Activated B cell treated with CpG ODN at 0.5 μM for 24 hours (primary cell): Measurements from ENCODE around the gene PRKCG. TPM values are rescaled to one million over a fixed set of nuclear protein-coding genes. Genes with fewer than 3 reads are reported as not detected.
A peak's percentile ranks its signal among the peaks of the same experiment; 100 is the strongest.
"Not testable (repeated sequence)": the region's sequence is repeated elsewhere in the genome, so short reads cannot be mapped to it uniquely, and the experiment has no call there.

Source experiments
- ATAC-seq: fragments of 200-7000 bp; cut with Tn5 transposase; one replicate; pipeline ENCODE4 v1.10.0; 2021; ENCODE audit warnings: low read depth, mild to moderate bottlenecking, moderate library complexity
- CTCF ChIA-PET: fragments of 350-600 bp; sonication (Branson Sonifier 250); formaldehyde crosslinking; loops from one replicate; lab custom pipeline; 2021; ENCODE audit warnings: antibody characterized with exemption; lab: Charles Lee
- POLR2A ChIA-PET: fragments of 350-600 bp; sonication (Branson Sonifier 250); formaldehyde crosslinking; loops from one replicate; lab custom pipeline; 2021; ENCODE audit warnings: antibody characterized with exemption; lab: Charles Lee
- DNase-seq: peaks from one replicate; pipeline ENCODE4 v3.0.0; 2022
- H3K27ac Mint-ChIP-seq: one replicate; pipeline ENCODE4 v1.8.0; 2020; ENCODE audit warnings: mixed read lengths
- H3K27me3 Mint-ChIP-seq: one replicate; pipeline ENCODE4 v1.8.0; 2021; ENCODE audit warnings: mixed read lengths
- H3K36me3 Mint-ChIP-seq: one replicate; pipeline ENCODE4 v1.8.0; 2021; ENCODE audit warnings: low read depth, mixed read lengths
- H3K4me1 Mint-ChIP-seq: one replicate; pipeline ENCODE4 v1.8.0; 2021; ENCODE audit warnings: mixed read lengths
- H3K4me3 Mint-ChIP-seq: one replicate; pipeline ENCODE4 v1.8.0; 2020; ENCODE audit warnings: mild to moderate bottlenecking, mixed read lengths
- H3K9me3 Mint-ChIP-seq: one replicate; pipeline ENCODE4 v1.8.0; 2020; ENCODE audit warnings: mixed read lengths
- intact Hi-C: fragments of 100-400 bp; cut with micrococcal nuclease; formaldehyde crosslinking; loops from one replicate; pipeline ENCODE4 v1.15.1; 2024
- total RNA-seq: library from RNA; stranded (reverse); gene quantifications from 2 replicates; pipeline ENCODE4 v1.2.3, GENCODE V29; 2022
- TF ChIP-seq, protein P1 (sequence below): fragments of 200-600 bp; IDR thresholded peaks from one replicate; pipeline ENCODE4 v1.8.0; 2022; ENCODE audit warnings: antibody characterized with exemption, mild to moderate bottlenecking

The PRKCG gene
- not detected in 2 replicates for total RNA-seq

GRCh38 chr19:53881482-53882390 lies at the start of gene PRKCG:
TSS of gene PRKCG (plus strand) at chr19:53882197. CDS start at chr19:53882495, 298 bp downstream.
- Mint-ChIP-seq H3K4me1 (peaks cover 26% of the 10 kb centered on the region), H3K4me3 (peak within 1 kb of the TSS; percentile 33), H3K9me3 (no peaks in the 10 kb centered on the region), H3K36me3 (no peaks in the 10 kb centered on the region), H3K27me3 (peaks cover 24% of the 10 kb centered on the region), H3K27ac (no peak within 1 kb of the TSS)
- CTCF ChIA-PET: interaction anchor here (1.2 kb wide), 1 partner anchor 16 kb away, joined by 3 read pairs; no protein-coding TSS in a partner anchor
- intact Hi-C loops: loop anchor here (1.0 kb wide), 1 partner anchor 39 kb away; no protein-coding TSS in a partner anchor
- DNase-seq (peak; percentile 52), ATAC-seq (peak; percentile 26)
- POLR2A ChIA-PET: interaction anchor here (0.6 to 1.2 kb wide), 3 partner anchors 11 to 1707 kb away, joined by 4 to 7 read pairs (median 6); partner anchors contain the start of gene LENG9
- TF ChIP-seq, protein P1, sequence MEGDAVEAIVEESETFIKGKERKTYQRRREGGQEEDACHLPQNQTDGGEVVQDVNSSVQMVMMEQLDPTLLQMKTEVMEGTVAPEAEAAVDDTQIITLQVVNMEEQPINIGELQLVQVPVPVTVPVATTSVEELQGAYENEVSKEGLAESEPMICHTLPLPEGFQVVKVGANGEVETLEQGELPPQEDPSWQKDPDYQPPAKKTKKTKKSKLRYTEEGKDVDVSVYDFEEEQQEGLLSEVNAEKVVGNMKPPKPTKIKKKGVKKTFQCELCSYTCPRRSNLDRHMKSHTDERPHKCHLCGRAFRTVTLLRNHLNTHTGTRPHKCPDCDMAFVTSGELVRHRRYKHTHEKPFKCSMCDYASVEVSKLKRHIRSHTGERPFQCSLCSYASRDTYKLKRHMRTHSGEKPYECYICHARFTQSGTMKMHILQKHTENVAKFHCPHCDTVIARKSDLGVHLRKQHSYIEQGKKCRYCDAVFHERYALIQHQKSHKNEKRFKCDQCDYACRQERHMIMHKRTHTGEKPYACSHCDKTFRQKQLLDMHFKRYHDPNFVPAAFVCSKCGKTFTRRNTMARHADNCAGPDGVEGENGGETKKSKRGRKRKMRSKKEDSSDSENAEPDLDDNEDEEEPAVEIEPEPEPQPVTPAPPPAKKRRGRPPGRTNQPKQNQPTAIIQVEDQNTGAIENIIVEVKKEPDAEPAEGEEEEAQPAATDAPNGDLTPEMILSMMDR: no peak

GRCh38 chr19:53832861-53833260 lies 49.1 kb upstream of the PRKCG start:
- intact Hi-C loops: loop anchor here (10.0 kb wide), 1 partner anchor 1198 kb away; the partner anchor contains the start of gene ZNF83
- H3K9me3 Mint-ChIP-seq, H3K4me1 Mint-ChIP-seq, H3K4me3 Mint-ChIP-seq, ATAC-seq, DNase-seq, CTCF ChIA-PET, H3K27ac Mint-ChIP-seq, H3K36me3 Mint-ChIP-seq, POLR2A ChIA-PET: not testable (repeated sequence)
- peaks cover 22% of the 10 kb centered on the region for H3K27me3 Mint-ChIP-seq

- H3K4me3 Mint-ChIP-seq, CTCF ChIA-PET: not testable (repeated sequence)
- intact Hi-C loops: loop anchor here (10.0 kb wide), 1 partner anchor 1204 kb away; the partner anchor contains the start of gene ZNF83
These were observed 43.6 kb upstream of the PRKCG start for GRCh38 chr19:53838446-53838845.

GRCh38 chr19:53840241-53840640 lies 41.8 kb upstream of the PRKCG start:
- intact Hi-C loops, CTCF ChIA-PET, H3K4me1 Mint-ChIP-seq, POLR2A ChIA-PET, H3K9me3 Mint-ChIP-seq, H3K36me3 Mint-ChIP-seq, H3K27ac Mint-ChIP-seq, ATAC-seq, DNase-seq, H3K4me3 Mint-ChIP-seq, H3K27me3 Mint-ChIP-seq: not testable (repeated sequence)

More at GRCh38 chr19:53838446-53838845, 43.6 kb upstream of the PRKCG start:
- H3K27me3 Mint-ChIP-seq, POLR2A ChIA-PET, H3K9me3 Mint-ChIP-seq, ATAC-seq, H3K36me3 Mint-ChIP-seq, H3K4me1 Mint-ChIP-seq, H3K27ac Mint-ChIP-seq, DNase-seq: not testable (repeated sequence)

- H3K4me1 Mint-ChIP-seq, intact Hi-C loops, POLR2A ChIA-PET: not testable (repeated sequence)
These were observed 41.1 kb upstream of the PRKCG start for GRCh38 chr19:53840914-53841313.

GRCh38 chr19:53844849-53845246 lies 37.1 kb upstream of the PRKCG start:
- intact Hi-C loops: no loop called here
- H3K4me3 Mint-ChIP-seq: no peak overlapping the region
- ChIA-PET CTCF (no interaction called here), POLR2A (no interaction called here)
- H3K36me3 Mint-ChIP-seq: no peaks in the 10 kb centered on the region
- DNase-seq (no peak), ATAC-seq (no peak)
- H3K4me1 Mint-ChIP-seq: peaks cover 7% of the 10 kb centered on the region
- TF ChIP-seq, protein P1: no peak
- H3K27ac Mint-ChIP-seq: no peak overlapping the region
- peaks cover 1% of the 10 kb centered on the region for H3K9me3 Mint-ChIP-seq
- peaks cover 20% of the 10 kb centered on the region for H3K27me3 Mint-ChIP-seq

More at GRCh38 chr19:53840914-53841313, 41.1 kb upstream of the PRKCG start:
- H3K9me3 Mint-ChIP-seq, DNase-seq, H3K27ac Mint-ChIP-seq, ATAC-seq, H3K36me3 Mint-ChIP-seq, H3K27me3 Mint-ChIP-seq, H3K4me3 Mint-ChIP-seq: not testable (repeated sequence)
- CTCF ChIA-PET: interaction anchor here (0.8 to 1.3 kb wide), 3 partner anchors 183 to 195 kb away, joined by 3 to 8 read pairs (median 3); no protein-coding TSS in a partner anchor

DNA sequence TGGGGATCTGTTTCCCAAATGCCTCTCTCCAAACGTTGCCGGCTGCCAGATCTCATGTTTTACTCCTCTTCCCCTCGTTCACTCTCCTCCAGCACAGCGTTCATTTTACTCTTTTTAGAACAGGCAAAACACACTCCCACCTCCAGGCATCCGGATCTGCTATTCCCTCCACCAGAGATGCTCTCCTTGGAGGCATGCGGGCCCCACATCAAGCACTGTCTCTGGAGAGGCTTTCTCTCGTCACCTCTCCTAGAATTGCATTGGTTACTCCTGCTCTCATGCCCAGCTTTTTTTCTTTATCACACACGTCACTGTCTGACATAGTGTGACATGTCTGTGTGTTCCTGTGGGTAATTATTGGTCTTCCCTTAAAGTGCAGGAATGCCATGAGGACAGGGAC lies 34.4 kb upstream of the PRKCG start:
- H3K4me1 Mint-ChIP-seq: peaks cover 7% of the 10 kb centered on the region
- ATAC-seq: no peak

More for the DNA sequence above, 34.4 kb upstream of the PRKCG start:
- TF ChIP-seq, protein P1: no peak
- Mint-ChIP-seq H3K4me3 (no peak overlapping the region), H3K27ac (no peak overlapping the region), H3K9me3 (peaks cover 1% of the 10 kb centered on the region), H3K36me3 (no peaks in the 10 kb centered on the region), H3K27me3 (peaks cover 22% of the 10 kb centered on the region)
- DNase-seq: no peak
- ChIA-PET CTCF (no interaction called here), POLR2A (no interaction called here)
- intact Hi-C loops: no loop called here
